GM19463 (cell line): ENCODE data around the gene UAP1L1.
"Not testable (repeated sequence)": the region's sequence is repeated elsewhere in the genome, so short reads cannot be mapped to it uniquely, and the experiment has no call there.

ENCODE experiments used
- ATAC-seq: cut with Tn5 transposase; IDR thresholded peaks from one replicate; pipeline ENCODE4 v1.9.1; 2021; ENCODE audit warnings: mild to moderate bottlenecking, moderate library complexity; ENCODE audit not compliant: unreplicated experiment

UAP1L1 gene

GRCh38 chr9:137055385-137056364, 21.6 kb upstream of the UAP1L1 start:
- ATAC-seq = no peak

GRCh38 chr9:137056739-137057415, 20.4 kb upstream of the UAP1L1 start:
- ATAC-seq = no peak

GRCh38 chr9:137057545-137057944, 19.8 kb upstream of the UAP1L1 start:
- no peak for ATAC-seq

- ATAC-seq = no peak
Measured at GRCh38 chr9:137058521-137059234, 18.6 kb upstream of the UAP1L1 start.

- no peak for ATAC-seq
Measured at GRCh38 chr9:137062384-137062783, 14.9 kb upstream of the UAP1L1 start.

GRCh38 chr9:137062798-137063197, 14.5 kb upstream of the UAP1L1 start:
- not testable (repeated sequence) for ATAC-seq

GRCh38 chr9:137063311-137064026, 13.8 kb upstream of the UAP1L1 start:
- no peak for ATAC-seq

- ATAC-seq = no peak
Measured at GRCh38 chr9:137064027-137064879, 13.1 kb upstream of the UAP1L1 start.

GRCh38 chr9:137064880-137065164, 12.5 kb upstream of the UAP1L1 start:
- no peak for ATAC-seq

GRCh38 chr9:137065336-137065967, 11.9 kb upstream of the UAP1L1 start:
- ATAC-seq = no peak

GRCh38 chr9:137066096-137066861, 11.0 kb upstream of the UAP1L1 start:
- no peak for ATAC-seq

- no peak for ATAC-seq
Measured at GRCh38 chr9:137067860-137068538, 9.3 kb upstream of the UAP1L1 start.

GRCh38 chr9:137068539-137069507, 8.5 kb upstream of the UAP1L1 start:
- no peak for ATAC-seq

- ATAC-seq = no peak
Measured at GRCh38 chr9:137069508-137070091, 7.7 kb upstream of the UAP1L1 start.

- ATAC-seq = peak; percentile 70
Measured at GRCh38 chr9:137070201-137070905, 7.0 kb upstream of the UAP1L1 start, which contains the start of gene SAPCD2. Gene SAPCD2, minus strand, starts transcription at chr9:137070557. Its CDS starts 97 bp downstream, at chr9:137070460.

- ATAC-seq = no peak
Measured at GRCh38 chr9:137070906-137071275, 6.4 kb upstream of the UAP1L1 start.
